AG04449 (cell line): Measurements from ENCODE around the gene PLK1.

Experiments used
- CTCF ChIA-PET: fragments of 350-600 bp; formaldehyde crosslinking; extraction: SDS; loops from one replicate; lab custom pipeline; 2021; ENCODE audit warnings: antibody characterized with exemption; lab: Yijun Ruan, JAX
- POLR2A ChIA-PET: fragments of 400-600, 350-600 bp; formaldehyde crosslinking; extraction: SDS; loops from one replicate; lab custom pipeline; 2020; ENCODE audit warnings: antibody characterized with exemption, inconsistent platforms; lab: Yijun Ruan, JAX
- DNase-seq: peaks from one replicate; pipeline ENCODE4 v3.0.0-alpha.2; 2010; ENCODE audit warnings: low read depth, low spot score
- H3K4me3 ChIP-seq: 2 replicates; pipeline ENCODE4 v1.5.1; 2011; ENCODE audit warnings: low read depth, mild to moderate bottlenecking, control low read depth, low read length
- CTCF ChIP-seq: IDR thresholded peaks from one replicate; pipeline ENCODE4 v1.5.1; 2011; ENCODE audit warnings: mild to moderate bottlenecking, moderate library complexity, low read length, control low read depth, inconsistent platforms; ENCODE audit not compliant: insufficient read depth; ENCODE audit errors: missing control alignments

The PLK1 gene

GRCh38 chr16:23666571-23667354 is 11.9 kb upstream of the PLK1 start:
- H3K4me3 ChIP-seq = no peak overlapping the region
- POLR2A ChIA-PET = no interaction called here
- DNase-seq = no peak
- CTCF ChIA-PET = interaction anchor here (1.2 kb wide), 1 partner anchor 24 kb away, joined by 3 read pairs; no protein-coding TSS in a partner anchor
- TF ChIP-seq CTCF = no peak

- ChIA-PET CTCF (interaction anchor here (1.2 kb wide), 1 partner anchor 25 kb away, joined by 3 read pairs; no protein-coding TSS in a partner anchor), POLR2A (no interaction called here)
- no peak overlapping the region for H3K4me3 ChIP-seq
- no peak for DNase-seq
- no peak for TF ChIP-seq CTCF
Measured at GRCh38 chr16:23667355-23667659, 11.4 kb upstream of the PLK1 start.

GRCh38 chr16:23668225-23668624 is 10.5 kb upstream of the PLK1 start:
- no peak overlapping the region for H3K4me3 ChIP-seq
- DNase-seq = no peak
- CTCF ChIA-PET = interaction anchor here (1.0 kb wide), 1 partner anchor 10 kb away, joined by 4 read pairs; no protein-coding TSS in a partner anchor
- no peak for TF ChIP-seq CTCF
- POLR2A ChIA-PET = no interaction called here

GRCh38 chr16:23668873-23669272 is 9.8 kb upstream of the PLK1 start:
- DNase-seq = no peak
- CTCF ChIA-PET = interaction anchor here (2.6 kb wide), 1 partner anchor 10 kb away, joined by 17 read pairs; the partner anchor contains the start of gene PLK1
- POLR2A ChIA-PET = no interaction called here
- no peak overlapping the region for H3K4me3 ChIP-seq
- TF ChIP-seq CTCF = no peak

- ChIA-PET POLR2A (interaction anchor here (0.5 to 1.0 kb wide), 2 partner anchors 9 to 1192 kb away, joined by 3 to 4 read pairs; no protein-coding TSS in a partner anchor), CTCF (interaction anchor here (0.7 to 2.6 kb wide), 3 partner anchors 9 to 224 kb away, joined by 3 to 17 read pairs (median 3); partner anchors contain the start of gene PLK1)
- TF ChIP-seq CTCF = no peak
- no peak overlapping the region for H3K4me3 ChIP-seq
- DNase-seq = peak; percentile 67
Measured at GRCh38 chr16:23670137-23670776, 8.4 kb upstream of the PLK1 start.
